Endodermal cell (in vitro differentiated cells): ENCODE results near the gene ABHD2. TPM values are rescaled to one million over a fixed set of nuclear protein-coding genes. Genes with fewer than 3 reads are reported as not detected.

Experiments used
- DNase-seq: peaks from one replicate; pipeline ENCODE4 v3.0.0-alpha.2; 2017
- H3K27ac ChIP-seq: 2 replicates; pipeline ENCODE4 v1.5.1; 2013; ENCODE audit warnings: mild to moderate bottlenecking, low read depth, low read length, moderate library complexity
- H3K27me3 ChIP-seq: 2 replicates; pipeline ENCODE4 v1.6.1; 2013; ENCODE audit warnings: mild to moderate bottlenecking, low read length, moderate library complexity; ENCODE audit not compliant: insufficient read depth, control insufficient read depth, poor library complexity, severe bottlenecking
- H3K36me3 ChIP-seq: 2 replicates; pipeline ENCODE4 v1.7.0; 2013; ENCODE audit warnings: mild to moderate bottlenecking, low read length, moderate library complexity; ENCODE audit not compliant: control insufficient read depth, insufficient read depth
- H3K4me1 ChIP-seq: one replicate; pipeline ENCODE4 v1.7.0; 2013; ENCODE audit warnings: low read length; ENCODE audit not compliant: control insufficient read depth, insufficient read depth
- H3K4me3 ChIP-seq: 2 replicates; pipeline ENCODE4 v1.5.1; 2013; ENCODE audit warnings: mild to moderate bottlenecking, low read length, moderate library complexity
- H3K9ac ChIP-seq: 2 replicates; pipeline ENCODE4 v1.6.1; 2013; ENCODE audit warnings: mild to moderate bottlenecking, low read length, moderate library complexity; ENCODE audit not compliant: poor library complexity, severe bottlenecking; ENCODE audit errors: extremely low read depth
- H3K9me3 ChIP-seq: 2 replicates; pipeline ENCODE4 v1.6.1; 2013; ENCODE audit warnings: mild to moderate bottlenecking, low read length, moderate library complexity; ENCODE audit not compliant: control insufficient read depth
- H3K27ac Mint-ChIP-seq: 2 replicates; pipeline ENCODE4 v1.8.0; 2020; ENCODE audit warnings: mixed read lengths
- H3K27me3 Mint-ChIP-seq: 2 replicates; pipeline ENCODE4 v1.8.0; 2021; ENCODE audit warnings: mild to moderate bottlenecking, mixed read lengths; ENCODE audit not compliant: insufficient read depth
- H3K36me3 Mint-ChIP-seq: 2 replicates; pipeline ENCODE4 v1.8.0; 2020; ENCODE audit warnings: low read depth, mixed read lengths
- H3K4me1 Mint-ChIP-seq: 2 replicates; pipeline ENCODE4 v1.8.0; 2020; ENCODE audit warnings: mixed read lengths
- H3K4me3 Mint-ChIP-seq: 2 replicates; pipeline ENCODE4 v1.8.0; 2020; ENCODE audit warnings: mild to moderate bottlenecking, moderate library complexity, mixed read lengths
- H3K9me3 Mint-ChIP-seq: 2 replicates; pipeline ENCODE4 v1.8.0; 2020; ENCODE audit warnings: mild to moderate bottlenecking, mixed read lengths
- CTCF ChIP-seq: fragments of 200-600 bp; sonication (generic); conservative IDR thresholded peaks from 2 replicates; pipeline ENCODE4 v1.5.0; 2021; ENCODE audit warnings: antibody characterized with exemption, mild to moderate bottlenecking
- WGBS, 2 experiments: methylation state at CpG; one replicate each; pipeline versions ENCODE4 v1.1.5 to v1.1.7; 2013; ENCODE audit warnings: missing lambda C conversion rate in 2 of 2, mixed read lengths in 1 of 2; ENCODE audit not compliant: insufficient coverage in 1 of 2, insufficient read length in 1 of 2; 5-methylcytosine and 5-hydroxymethylcytosine counted together
- total RNA-seq, 2 donors: library from RNA; stranded (reverse); fragmentation: NEBNext Ultra II Directional in 1 of 2; extraction: Animal tissue kit (Norgen Biotek cat#: 25700) in 1 of 2; gene quantifications; 2 replicates in 1 of 2; 3 replicates in 1 of 2; pipeline ENCODE4 v1.2.1, GENCODE V29; 2021

The ABHD2 gene
- total RNA-seq, 2 donors from 2014 or later, result 24.1 to 26.0 TPM

DNA sequence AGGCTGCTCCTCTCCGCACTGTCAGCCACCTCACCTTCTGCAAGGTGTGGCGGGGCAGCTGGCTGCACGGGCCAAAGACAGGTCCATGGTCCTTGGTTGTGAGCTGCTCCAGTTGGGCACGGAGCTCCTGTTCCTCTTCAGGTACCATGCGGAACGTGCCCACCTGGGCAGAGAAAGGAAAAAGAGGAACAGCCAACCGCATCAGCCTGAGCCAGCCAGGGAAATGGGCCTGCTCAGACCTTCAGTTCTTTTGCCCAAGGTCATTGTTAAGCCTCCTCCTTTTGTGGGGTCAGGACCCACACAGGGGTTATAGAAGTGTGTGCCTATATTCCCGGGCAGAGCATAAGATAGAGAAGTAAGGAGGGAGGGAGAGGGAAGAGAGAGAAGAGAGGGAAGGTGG, 130.3 kb downstream of the ABHD2 start:
- Mint-ChIP-seq H3K27ac (no peak overlapping the region), H3K4me3 (no peak overlapping the region), H3K36me3 (no peaks in the 10 kb centered on the region), H3K27me3 (peaks cover 2% of the 10 kb centered on the region), H3K9me3 (no peaks in the 10 kb centered on the region), H3K4me1 (peaks cover 4% of the 10 kb centered on the region)
- Histone ChIP-seq H3K9ac (no peak overlapping the region), H3K4me1 (no peaks in the 10 kb centered on the region), H3K36me3 (no peaks in the 10 kb centered on the region), H3K4me3 (no peak overlapping the region), H3K27me3 (no peaks in the 10 kb centered on the region), H3K27ac (no peak overlapping the region), H3K9me3 (no peaks in the 10 kb centered on the region)
- no peak for TF ChIP-seq CTCF
- 73 to 94% methylated on average over 2 to 8 of the region's 8 CpGs for WGBS, 2 experiments
- DNase-seq, result no peak

DNA sequence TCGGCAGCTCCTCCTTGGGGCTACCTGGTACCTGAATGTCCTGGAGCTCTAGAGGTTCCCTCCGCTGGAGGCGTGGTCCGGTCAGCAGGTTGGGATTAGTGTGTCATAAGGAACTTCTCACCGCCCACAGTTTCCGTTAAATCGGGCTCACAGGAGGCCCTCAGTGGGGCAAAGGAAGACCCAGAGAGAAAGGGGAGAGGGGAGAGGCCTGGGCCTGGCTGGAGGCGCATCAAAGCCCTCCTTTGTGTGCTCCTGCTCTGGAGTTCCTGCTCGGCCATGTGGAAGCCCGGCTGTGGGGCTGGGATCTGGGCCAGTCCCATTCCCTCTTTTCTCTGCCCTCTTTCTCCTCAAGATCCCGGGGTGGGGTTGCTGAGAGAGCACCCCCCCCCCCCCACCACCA, 133.3 kb downstream of the ABHD2 start, which contains the start of gene RLBP1:
Gene RLBP1 (minus strand): TSS at position 37 of the 400 bp plus-strand sequence. CDS start 2,604 bp downstream, outside the sequence.
- Histone ChIP-seq H3K9ac (no peak within 1 kb of the TSS), H3K27me3 (no peaks in the 10 kb centered on the region), H3K36me3 (no peaks in the 10 kb centered on the region), H3K27ac (no peak within 1 kb of the TSS), H3K4me3 (no peak within 1 kb of the TSS), H3K4me1 (no peaks in the 10 kb centered on the region), H3K9me3 (no peaks in the 10 kb centered on the region)
- no peaks in the 10 kb centered on the region for H3K27me3 Mint-ChIP-seq
- peaks cover 8% of the 10 kb centered on the region for H3K4me1 Mint-ChIP-seq
- no peak within 1 kb of the TSS for H3K4me3 Mint-ChIP-seq
- H3K36me3 Mint-ChIP-seq, result no peaks in the 10 kb centered on the region
- no peaks in the 10 kb centered on the region for H3K9me3 Mint-ChIP-seq
- no peak for TF ChIP-seq CTCF
- no peak for DNase-seq
- WGBS, 2 experiments, result 92% methylated on average over 10 of the region's 11 CpGs; no CpG with 5 or more reads in 1 of the 2 experiments
- no peak within 1 kb of the TSS for H3K27ac Mint-ChIP-seq

GRCh38 chr15:89225588-89225987, 137.3 kb downstream of the ABHD2 start:
- H3K9me3 ChIP-seq, result no peaks in the 10 kb centered on the region
- H3K4me3 ChIP-seq, result no peak overlapping the region
- H3K27ac ChIP-seq, result no peak overlapping the region
- H3K9ac ChIP-seq, result no peak overlapping the region
- no peak overlapping the region for H3K4me3 Mint-ChIP-seq
- H3K4me1 Mint-ChIP-seq, result peaks cover 17% of the 10 kb centered on the region
- H3K27me3 ChIP-seq, result no peaks in the 10 kb centered on the region
- peaks cover 3% of the 10 kb centered on the region for H3K4me1 ChIP-seq
- no peaks in the 10 kb centered on the region for H3K36me3 Mint-ChIP-seq
- no peak for DNase-seq
- no peaks in the 10 kb centered on the region for H3K36me3 ChIP-seq
- 99 to 100% methylated on average over 2 to 4 of the region's 5 CpGs for WGBS, 2 experiments
- H3K9me3 Mint-ChIP-seq, result no peaks in the 10 kb centered on the region
- no peaks in the 10 kb centered on the region for H3K27me3 Mint-ChIP-seq
- H3K27ac Mint-ChIP-seq, result no peak overlapping the region
- TF ChIP-seq CTCF, result no peak
